ENCODE results near the gene GPC6.

GPC6 gene

DNA sequence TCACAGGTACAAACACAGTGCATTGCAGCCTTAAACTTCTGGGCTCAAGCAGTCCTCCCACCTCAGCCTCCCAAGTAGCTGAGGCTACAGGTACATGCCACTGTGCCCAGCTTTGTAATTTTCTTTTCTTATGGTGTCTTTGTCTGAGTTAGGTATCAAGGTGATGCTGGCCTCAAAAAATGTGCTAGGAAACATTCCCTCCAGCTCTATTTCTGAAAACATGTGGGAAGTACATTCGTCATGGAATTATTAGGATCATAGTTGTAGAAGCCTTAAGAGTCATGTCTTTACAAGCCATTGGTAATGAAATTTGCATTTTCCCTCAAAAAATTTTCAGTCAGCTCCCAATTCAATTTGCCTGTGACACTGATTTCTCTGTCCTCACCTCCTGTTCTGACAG, 1021.3 kb downstream of the GPC6 start:
- DNase-seq (ENCODE audit: low read depth): no peak
- TF ChIP-seq, protein P1, sequence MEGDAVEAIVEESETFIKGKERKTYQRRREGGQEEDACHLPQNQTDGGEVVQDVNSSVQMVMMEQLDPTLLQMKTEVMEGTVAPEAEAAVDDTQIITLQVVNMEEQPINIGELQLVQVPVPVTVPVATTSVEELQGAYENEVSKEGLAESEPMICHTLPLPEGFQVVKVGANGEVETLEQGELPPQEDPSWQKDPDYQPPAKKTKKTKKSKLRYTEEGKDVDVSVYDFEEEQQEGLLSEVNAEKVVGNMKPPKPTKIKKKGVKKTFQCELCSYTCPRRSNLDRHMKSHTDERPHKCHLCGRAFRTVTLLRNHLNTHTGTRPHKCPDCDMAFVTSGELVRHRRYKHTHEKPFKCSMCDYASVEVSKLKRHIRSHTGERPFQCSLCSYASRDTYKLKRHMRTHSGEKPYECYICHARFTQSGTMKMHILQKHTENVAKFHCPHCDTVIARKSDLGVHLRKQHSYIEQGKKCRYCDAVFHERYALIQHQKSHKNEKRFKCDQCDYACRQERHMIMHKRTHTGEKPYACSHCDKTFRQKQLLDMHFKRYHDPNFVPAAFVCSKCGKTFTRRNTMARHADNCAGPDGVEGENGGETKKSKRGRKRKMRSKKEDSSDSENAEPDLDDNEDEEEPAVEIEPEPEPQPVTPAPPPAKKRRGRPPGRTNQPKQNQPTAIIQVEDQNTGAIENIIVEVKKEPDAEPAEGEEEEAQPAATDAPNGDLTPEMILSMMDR (conservative IDR thresholded peaks at IDR 0.05; ENCODE audit: low read depth, low read length): no peak
- H3K4me3 ChIP-seq (ENCODE audit: low read length): no peak overlapping the region

DNA sequence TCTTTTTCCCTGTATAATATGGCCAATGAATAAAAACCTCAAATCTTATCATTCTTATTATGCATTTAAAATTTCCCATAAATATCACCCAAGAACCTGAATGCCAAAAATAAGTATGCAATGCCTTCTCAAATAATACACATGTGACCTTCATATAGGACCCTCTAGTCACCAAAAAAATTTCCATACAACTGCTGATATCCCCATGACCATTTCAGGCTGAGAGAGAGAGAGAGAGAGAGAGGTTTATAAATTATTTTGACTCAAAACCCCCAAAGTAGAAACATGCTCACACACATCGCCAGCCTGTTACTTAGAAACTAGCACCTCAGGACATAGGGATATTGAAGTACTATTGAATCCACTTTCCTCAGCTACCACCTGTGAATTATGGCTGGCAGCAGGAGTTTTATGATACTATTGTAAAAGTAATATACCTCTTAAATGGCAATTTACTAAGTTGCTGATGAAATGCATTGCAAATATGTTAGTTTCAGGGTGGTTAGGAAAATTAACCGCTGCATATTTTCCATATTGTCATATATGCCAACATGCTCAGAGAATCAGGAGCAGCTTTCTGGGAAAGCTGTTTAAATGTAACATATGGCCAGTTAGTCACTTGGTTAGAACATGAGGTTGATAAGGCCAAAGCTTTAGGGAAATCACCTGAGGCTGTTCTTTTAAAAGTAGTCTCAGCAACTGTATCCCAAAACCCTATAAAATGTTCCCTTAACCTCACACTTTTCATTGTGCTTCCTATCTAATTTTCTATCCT, 1022.0 kb downstream of the GPC6 start:
- TF ChIP-seq, protein P1 (conservative IDR thresholded peaks at IDR 0.05; ENCODE audit: low read depth, low read length): no peak
- no peak overlapping the region for H3K4me3 ChIP-seq (ENCODE audit: low read length)
- no peak for DNase-seq (ENCODE audit: low read depth)

DNA sequence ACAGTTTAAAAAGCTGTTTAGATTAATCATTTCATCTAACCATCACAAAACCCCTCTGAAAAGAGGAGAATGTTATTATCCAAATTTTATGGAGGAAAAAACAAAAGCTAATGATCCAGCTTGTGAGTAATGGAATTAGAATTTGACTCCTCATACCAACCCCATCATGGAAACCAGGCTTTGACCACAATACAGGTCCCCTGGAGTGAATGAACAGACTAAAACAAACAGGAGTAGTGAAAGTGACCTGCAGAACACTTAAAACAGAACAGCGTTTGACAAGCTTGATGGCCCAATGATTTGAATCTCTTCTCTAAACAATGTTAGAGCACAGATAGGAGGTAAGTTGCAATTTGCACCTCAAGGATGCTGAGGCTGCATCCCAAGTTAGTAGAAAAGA, 1022.9 kb downstream of the GPC6 start:
- DNase-seq (ENCODE audit: low read depth): no peak
- TF ChIP-seq, protein P1 (conservative IDR thresholded peaks at IDR 0.05; ENCODE audit: low read depth, low read length): no peak
- H3K4me3 ChIP-seq (ENCODE audit: low read length): no peak overlapping the region

DNA sequence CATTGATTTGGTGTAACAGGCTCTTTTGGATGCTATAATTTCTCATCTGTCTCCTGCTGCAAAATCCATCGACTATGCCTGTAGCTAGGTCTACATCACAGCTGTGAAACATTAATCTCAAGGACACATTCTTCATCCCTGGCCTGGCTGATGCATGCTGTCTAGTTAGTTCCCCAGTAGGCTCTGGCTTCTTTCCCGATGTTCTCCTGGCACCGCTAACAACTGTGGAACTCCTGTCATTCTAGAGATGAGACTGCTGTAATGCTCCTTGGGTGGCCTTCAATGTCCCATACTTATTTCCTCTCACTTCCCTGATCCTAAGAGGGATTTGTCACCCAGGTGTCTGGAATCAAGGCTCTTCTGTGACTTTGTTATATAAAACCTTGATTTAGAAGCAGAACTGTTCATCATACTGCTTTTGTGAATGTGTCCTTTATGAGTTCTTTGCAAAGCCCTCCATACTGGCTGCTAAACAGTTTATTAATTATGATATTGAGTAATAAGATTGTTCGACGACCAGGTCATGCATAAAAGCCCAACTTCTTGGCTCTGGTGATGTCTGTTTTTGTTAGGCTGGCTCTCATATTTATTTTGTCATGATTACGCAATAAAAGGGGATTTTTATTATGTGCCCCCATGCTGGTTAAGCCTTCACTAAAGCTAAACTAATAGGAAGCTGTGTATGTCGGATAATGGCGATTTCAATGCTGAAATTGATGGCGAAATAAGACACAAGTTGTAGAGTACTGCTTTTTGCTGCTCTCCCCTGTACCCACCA, 1025.4 kb downstream of the GPC6 start:
- TF ChIP-seq, protein P1 (conservative IDR thresholded peaks at IDR 0.05; ENCODE audit: low read depth, low read length): no peak
- H3K4me3 ChIP-seq (ENCODE audit: low read length): no peak overlapping the region
- no peak for DNase-seq (ENCODE audit: low read depth)

DNA sequence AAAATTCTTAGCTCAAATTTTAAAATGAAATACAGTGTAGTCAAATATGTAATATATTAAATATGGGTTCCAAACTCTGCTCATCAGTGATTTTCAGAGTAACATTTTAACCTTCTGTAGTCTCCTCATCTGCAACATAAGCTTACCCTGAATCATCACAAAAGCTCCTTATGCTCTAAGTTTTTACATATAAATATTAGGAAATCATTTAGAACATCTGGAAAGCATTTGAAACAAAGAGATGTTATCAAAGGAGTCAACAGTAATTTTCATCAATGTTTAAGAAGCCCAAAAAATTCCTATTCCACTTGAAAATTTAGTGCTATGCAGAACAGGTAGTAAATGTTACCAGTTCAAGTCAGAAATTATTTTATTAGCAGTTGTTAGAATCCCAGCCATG, 1028.1 kb downstream of the GPC6 start:
- DNase-seq (ENCODE audit: low read depth): no peak

DNA sequence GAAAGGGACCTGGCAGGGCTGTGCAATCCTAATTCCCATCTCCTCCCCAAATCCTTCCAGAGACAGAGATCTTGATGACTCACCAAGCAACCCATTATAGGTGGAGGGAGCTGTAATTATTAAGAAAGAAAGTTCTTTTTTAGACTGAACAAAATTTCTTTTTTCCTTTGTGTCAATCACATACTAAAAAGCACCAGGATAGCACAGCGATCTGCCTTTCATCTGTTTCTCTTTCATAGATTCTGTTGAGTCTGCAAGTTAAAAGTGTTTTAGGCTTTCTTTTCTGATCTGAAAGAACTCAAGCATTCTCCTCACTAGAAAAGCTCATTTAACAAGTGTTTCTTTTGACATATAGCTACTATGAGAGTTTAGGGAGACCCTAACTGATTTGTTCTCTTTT, 1030.1 kb downstream of the GPC6 start:
- DNase-seq (ENCODE audit: low read depth): no peak
- TF ChIP-seq, protein P1 (conservative IDR thresholded peaks at IDR 0.05; ENCODE audit: low read depth, low read length): no peak
- H3K4me3 ChIP-seq (ENCODE audit: low read length): no peak overlapping the region

More for the DNA sequence above, 1028.1 kb downstream of the GPC6 start:
- H3K4me3 ChIP-seq (ENCODE audit: low read length): no peak overlapping the region
- TF ChIP-seq, protein P1 (conservative IDR thresholded peaks at IDR 0.05; ENCODE audit: low read depth, low read length): no peak
